Caco-2 (cell line): ENCODE data around the gene WDR36. TPM values are rescaled to one million over a fixed set of nuclear protein-coding genes. Genes with fewer than 3 reads are reported as not detected.

Source experiments
- BruUV-seq: library from RNA; stranded (reverse); fragments of 400-500 nt; replicated peaks from 2 replicates; lab custom pipeline; 2021; lab: Mats Ljungman, UMichigan
- CTCF ChIA-PET: fragments of 300-600 bp; sonication (Branson Sonifier 250); formaldehyde crosslinking; loops from one replicate; lab custom pipeline; 2022; ENCODE audit warnings: antibody characterized with exemption; lab: Charles Lee
- POLR2A ChIA-PET: fragments of 300-600 bp; sonication (Branson Sonifier 250); formaldehyde crosslinking; loops from one replicate; lab custom pipeline; 2022; ENCODE audit warnings: antibody characterized with exemption; lab: Charles Lee
- DNase-seq, 2 experiments: peaks; one replicate each; pipeline versions ENCODE4 v3.0.0 to v3.0.0-alpha.2; 2020 to 2022
- H3K27me3 ChIP-seq: replicated peaks from 2 replicates; pipeline ENCODE4 v1.6.0; 2011; ENCODE audit warnings: low read length; ENCODE audit not compliant: control insufficient read depth, insufficient read depth
- H3K36me3 ChIP-seq: 2 replicates; pipeline ENCODE4 v1.5.1; 2011; ENCODE audit warnings: low read length; ENCODE audit not compliant: control insufficient read depth, insufficient read depth
- H3K4me1 ChIP-seq: fragments of 250-450 bp; sonication (Bioruptor Pico); 2 replicates; pipeline ENCODE4 v1.5.1; 2020; ENCODE audit warnings: mild to moderate bottlenecking
- H3K4me3 ChIP-seq: 2 replicates; pipeline ENCODE4 v1.5.1; 2011; ENCODE audit warnings: low read depth, mild to moderate bottlenecking, control low read depth, low read length
- H3K9me3 ChIP-seq: fragments of 250-450 bp; sonication (Bioruptor Pico); 2 replicates; pipeline ENCODE4 v1.5.1; 2020; ENCODE audit warnings: mild to moderate bottlenecking, moderate library complexity
- H3K27ac Mint-ChIP-seq: one replicate; pipeline ENCODE4 v1.8.0; 2022; ENCODE audit warnings: mixed read lengths; ENCODE audit not compliant: unreplicated experiment
- H3K27me3 Mint-ChIP-seq: one replicate; pipeline ENCODE4 v1.8.0; 2022; ENCODE audit warnings: mixed read lengths; ENCODE audit not compliant: insufficient read depth, unreplicated experiment
- H3K36me3 Mint-ChIP-seq: one replicate; pipeline ENCODE4 v1.8.0; 2022; ENCODE audit warnings: mild to moderate bottlenecking, mixed read lengths; ENCODE audit not compliant: insufficient read depth, unreplicated experiment
- H3K4me1 Mint-ChIP-seq: one replicate; pipeline ENCODE4 v1.8.0; 2022; ENCODE audit warnings: low read depth, mixed read lengths; ENCODE audit not compliant: unreplicated experiment
- H3K4me3 Mint-ChIP-seq: one replicate; pipeline ENCODE4 v1.8.0; 2022; ENCODE audit warnings: mild to moderate bottlenecking, moderate library complexity, mixed read lengths; ENCODE audit not compliant: unreplicated experiment
- H3K9me3 Mint-ChIP-seq: one replicate; pipeline ENCODE4 v1.8.0; 2022; ENCODE audit warnings: mixed read lengths; ENCODE audit not compliant: unreplicated experiment
- intact Hi-C: fragments of 100-400 bp; cut with micrococcal nuclease; formaldehyde crosslinking; loops from one replicate; pipeline ENCODE4 v1.10.0; 2022; ENCODE audit not compliant: unreplicated experiment
- total RNA-seq: library from RNA; stranded (reverse); gene quantifications from 2 replicates; pipeline ENCODE4 v1.2.3, GENCODE V29; 2022
- TF ChIP-seq, protein P1 (sequence below), 2 experiments: fragments of 200-600 bp in 1 of 2; IDR thresholded peaks; 1 replicate in 1 of 2; 2 replicates in 1 of 2; pipeline versions ENCODE4 v1.5.1 to v1.8.0; 2011 to 2022; ENCODE audit warnings: antibody characterized with exemption in 1 of 2, control low read depth in 1 of 2, inconsistent platforms in 1 of 2, low read depth in 1 of 2, low read length in 1 of 2, mild to moderate bottlenecking in 1 of 2, moderate library complexity in 1 of 2; ENCODE audit not compliant: insufficient read depth in 1 of 2, severe bottlenecking in 1 of 2, unreplicated experiment in 1 of 2

WDR36 gene
- total RNA-seq, 1 experiment from 2014 or later = 33.5 TPM

DNA sequence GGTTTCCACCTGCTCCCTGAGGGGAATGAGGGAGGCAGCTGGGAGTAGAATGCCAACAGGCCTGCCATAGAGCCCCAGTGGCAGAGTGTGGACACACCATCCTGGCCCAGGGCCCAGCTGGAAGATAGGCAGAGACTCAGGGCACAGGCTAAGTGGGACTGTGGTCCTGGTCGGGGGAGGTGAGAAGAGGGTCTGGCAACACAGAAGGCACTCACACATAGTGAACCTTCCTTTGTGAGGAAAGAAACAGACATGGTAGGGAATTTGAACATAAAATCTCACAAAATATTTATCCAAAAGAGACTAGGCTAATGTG, 41.2 kb downstream of the WDR36 start:
- no peaks in the 10 kb centered on the region for H3K36me3 ChIP-seq
- BruUV-seq = no TSS peak
- intact Hi-C loops = no loop called here
- no peaks in the 10 kb centered on the region for H3K27me3 ChIP-seq
- no peaks in the 10 kb centered on the region for H3K9me3 ChIP-seq
- no peak overlapping the region for H3K4me3 Mint-ChIP-seq
- POLR2A ChIA-PET = no interaction called here
- H3K27ac Mint-ChIP-seq = no peak overlapping the region
- DNase-seq = no peak
- H3K36me3 Mint-ChIP-seq = peaks cover 23% of the 10 kb centered on the region
- no peaks in the 10 kb centered on the region for H3K27me3 Mint-ChIP-seq
- H3K4me1 ChIP-seq = no peaks in the 10 kb centered on the region
- H3K4me3 ChIP-seq = no peak overlapping the region
- CTCF ChIA-PET = no interaction called here
- no peaks in the 10 kb centered on the region for H3K9me3 Mint-ChIP-seq
- TF ChIP-seq, protein P1, sequence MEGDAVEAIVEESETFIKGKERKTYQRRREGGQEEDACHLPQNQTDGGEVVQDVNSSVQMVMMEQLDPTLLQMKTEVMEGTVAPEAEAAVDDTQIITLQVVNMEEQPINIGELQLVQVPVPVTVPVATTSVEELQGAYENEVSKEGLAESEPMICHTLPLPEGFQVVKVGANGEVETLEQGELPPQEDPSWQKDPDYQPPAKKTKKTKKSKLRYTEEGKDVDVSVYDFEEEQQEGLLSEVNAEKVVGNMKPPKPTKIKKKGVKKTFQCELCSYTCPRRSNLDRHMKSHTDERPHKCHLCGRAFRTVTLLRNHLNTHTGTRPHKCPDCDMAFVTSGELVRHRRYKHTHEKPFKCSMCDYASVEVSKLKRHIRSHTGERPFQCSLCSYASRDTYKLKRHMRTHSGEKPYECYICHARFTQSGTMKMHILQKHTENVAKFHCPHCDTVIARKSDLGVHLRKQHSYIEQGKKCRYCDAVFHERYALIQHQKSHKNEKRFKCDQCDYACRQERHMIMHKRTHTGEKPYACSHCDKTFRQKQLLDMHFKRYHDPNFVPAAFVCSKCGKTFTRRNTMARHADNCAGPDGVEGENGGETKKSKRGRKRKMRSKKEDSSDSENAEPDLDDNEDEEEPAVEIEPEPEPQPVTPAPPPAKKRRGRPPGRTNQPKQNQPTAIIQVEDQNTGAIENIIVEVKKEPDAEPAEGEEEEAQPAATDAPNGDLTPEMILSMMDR (IDR thresholded peaks at IDR 0.05; ENCODE audit: insufficient read depth in 1 of 2, low read depth in 1 of 2, low read length in 1 of 2, severe bottlenecking in 1 of 2, unreplicated experiment in 1 of 2) = no peak
- no peaks in the 10 kb centered on the region for H3K4me1 Mint-ChIP-seq

DNA sequence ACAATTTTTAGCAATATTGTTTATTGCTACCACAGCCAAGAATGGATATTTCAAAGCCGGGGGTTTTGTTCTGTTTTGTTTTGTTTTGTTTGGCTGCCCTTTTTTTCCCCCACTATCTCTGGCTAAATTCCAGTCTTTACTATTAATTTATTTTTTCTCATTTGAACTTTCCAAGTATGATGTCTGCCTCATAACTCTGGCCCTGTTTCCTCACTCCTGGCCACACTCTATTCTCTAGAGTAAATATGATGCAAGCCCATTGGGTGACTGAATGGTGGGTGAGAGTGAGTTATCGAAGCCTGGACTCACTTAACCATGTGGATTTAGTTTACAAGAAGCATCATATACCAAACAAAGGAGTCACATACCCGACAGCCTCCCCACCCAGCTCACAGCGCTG, 41.9 kb downstream of the WDR36 start:
- Histone ChIP-seq H3K4me1 (no peaks in the 10 kb centered on the region), H3K36me3 (no peaks in the 10 kb centered on the region), H3K9me3 (no peaks in the 10 kb centered on the region), H3K27me3 (no peaks in the 10 kb centered on the region), H3K4me3 (no peak overlapping the region)
- intact Hi-C loops = no loop called here
- DNase-seq = no peak
- ChIA-PET POLR2A (no interaction called here), CTCF (interaction anchor here (0.5 kb wide), 1 partner anchor 1656 kb away, joined by 4 read pairs; no protein-coding TSS in a partner anchor)
- Mint-ChIP-seq H3K27me3 (no peaks in the 10 kb centered on the region), H3K4me1 (no peaks in the 10 kb centered on the region), H3K4me3 (no peak overlapping the region), H3K36me3 (peaks cover 19% of the 10 kb centered on the region), H3K27ac (no peak overlapping the region), H3K9me3 (no peaks in the 10 kb centered on the region)
- TF ChIP-seq, protein P1 (IDR thresholded peaks at IDR 0.05; ENCODE audit: insufficient read depth in 1 of 2, low read depth in 1 of 2, low read length in 1 of 2, severe bottlenecking in 1 of 2, unreplicated experiment in 1 of 2) = no peak
- no TSS peak for BruUV-seq

DNA sequence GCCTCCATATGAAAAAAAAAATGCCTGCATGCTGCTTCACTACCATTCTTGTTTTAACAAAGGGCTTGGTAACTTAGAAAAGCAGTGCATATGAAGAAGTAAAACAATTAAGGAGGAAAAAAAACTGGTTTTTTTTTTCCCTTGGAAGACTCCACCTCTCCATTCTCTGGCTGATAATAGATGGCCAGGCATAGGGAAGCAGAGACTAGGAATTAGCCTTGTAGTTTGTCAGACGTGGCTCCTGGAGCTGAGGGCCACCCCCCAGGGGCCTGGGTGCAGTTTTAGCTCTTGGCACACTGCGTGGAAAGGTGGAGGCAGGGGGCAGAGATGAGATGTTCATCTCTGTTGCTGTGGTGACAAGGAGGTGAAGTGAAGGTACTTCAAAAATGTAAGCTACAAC, 42.7 kb downstream of the WDR36 start:
- no peaks in the 10 kb centered on the region for H3K4me1 Mint-ChIP-seq
- no peak overlapping the region for H3K4me3 Mint-ChIP-seq
- CTCF ChIA-PET = no interaction called here
- no peak overlapping the region for H3K27ac Mint-ChIP-seq
- BruUV-seq = no TSS peak
- TF ChIP-seq, protein P1 (IDR thresholded peaks at IDR 0.05; ENCODE audit: insufficient read depth in 1 of 2, low read depth in 1 of 2, low read length in 1 of 2, severe bottlenecking in 1 of 2, unreplicated experiment in 1 of 2) = no peak
- H3K9me3 ChIP-seq = no peaks in the 10 kb centered on the region
- intact Hi-C loops = no loop called here
- POLR2A ChIA-PET = no interaction called here
- no peak overlapping the region for H3K4me3 ChIP-seq
- H3K4me1 ChIP-seq = no peaks in the 10 kb centered on the region
- peaks cover 11% of the 10 kb centered on the region for H3K36me3 Mint-ChIP-seq
- no peaks in the 10 kb centered on the region for H3K9me3 Mint-ChIP-seq
- DNase-seq = no peak
- H3K36me3 ChIP-seq = no peaks in the 10 kb centered on the region
- no peaks in the 10 kb centered on the region for H3K27me3 ChIP-seq
- peaks cover 3% of the 10 kb centered on the region for H3K27me3 Mint-ChIP-seq
